H7 (cell line): ENCODE results near the gene RPL15. TPM values are rescaled to one million over a fixed set of nuclear protein-coding genes. Genes with fewer than 3 reads are reported as not detected.

Source experiments
- DNase-seq: peaks from one replicate; pipeline ENCODE4 v3.0.0; 2012
- H3K27me3 ChIP-seq: 2 replicates; pipeline ENCODE4 v1.6.0; 2011; ENCODE audit warnings: mild to moderate bottlenecking, low read length; ENCODE audit not compliant: control insufficient read depth, insufficient read depth
- H3K36me3 ChIP-seq: replicated peaks from 2 replicates; pipeline ENCODE4 v1.5.1; 2011; ENCODE audit warnings: low read length; ENCODE audit not compliant: control insufficient read depth, insufficient read depth
- H3K4me3 ChIP-seq: 2 replicates; pipeline ENCODE4 v1.5.1; 2011; ENCODE audit warnings: low read depth, mild to moderate bottlenecking, control low read depth, low read length, moderate library complexity; ENCODE audit not compliant: insufficient read depth
- total RNA-seq: library from RNA; depleted of rRNA; stranded (reverse); fragments of >200 nt; shearing (Covaris generic); gene quantifications from 2 replicates; pipeline ENCODE4 v1.2.3, GENCODE V29; 2014

RPL15 gene
- total RNA-seq, 1 experiment from 2014 or later, result 2,781 TPM

DNA sequence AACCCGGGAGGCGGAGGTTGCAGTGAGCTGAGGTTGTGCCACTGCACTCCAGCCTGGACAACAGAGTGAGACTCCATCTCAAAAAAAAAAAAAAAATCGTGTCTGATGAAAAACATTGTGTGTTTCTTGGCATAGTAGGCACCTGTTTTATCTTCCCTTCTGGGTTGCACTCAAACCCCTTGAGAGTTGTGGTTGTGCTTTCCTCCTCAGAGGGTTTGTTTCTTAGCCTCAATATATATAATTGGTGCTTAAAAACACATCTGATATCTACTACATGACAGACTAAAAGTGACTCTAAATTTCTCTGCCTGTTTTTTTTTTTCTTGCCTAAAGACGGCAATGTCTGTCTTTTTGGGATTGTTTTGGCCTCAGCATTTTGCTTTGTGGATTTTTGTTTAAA, 35.7 kb downstream of the RPL15 start:
- Histone ChIP-seq H3K36me3 (no peaks in the 10 kb centered on the region), H3K27me3 (no peaks in the 10 kb centered on the region), H3K4me3 (no peak overlapping the region)
- no peak for DNase-seq

DNA sequence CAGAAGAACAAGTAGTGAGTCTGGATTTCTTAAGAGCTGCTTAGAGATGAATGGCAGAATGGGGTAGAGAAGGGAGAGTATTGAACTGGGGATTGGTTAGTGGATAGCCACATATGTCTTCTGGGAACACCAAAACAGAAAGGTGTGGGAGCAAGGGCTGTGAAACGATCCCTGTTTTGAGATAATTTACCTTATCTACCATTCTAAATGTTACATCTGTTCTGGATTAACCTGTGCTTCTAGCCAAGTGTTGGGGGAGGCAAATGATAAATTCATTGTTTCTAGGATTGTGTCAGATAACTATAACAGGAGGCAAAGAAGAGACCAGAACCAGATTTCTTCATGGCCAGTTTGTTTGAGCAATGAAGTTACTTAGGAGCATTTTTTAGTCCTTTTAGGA, 36.6 kb downstream of the RPL15 start:
- Histone ChIP-seq H3K27me3 (no peaks in the 10 kb centered on the region), H3K4me3 (no peak overlapping the region), H3K36me3 (no peaks in the 10 kb centered on the region)
- DNase-seq, result no peak

DNA sequence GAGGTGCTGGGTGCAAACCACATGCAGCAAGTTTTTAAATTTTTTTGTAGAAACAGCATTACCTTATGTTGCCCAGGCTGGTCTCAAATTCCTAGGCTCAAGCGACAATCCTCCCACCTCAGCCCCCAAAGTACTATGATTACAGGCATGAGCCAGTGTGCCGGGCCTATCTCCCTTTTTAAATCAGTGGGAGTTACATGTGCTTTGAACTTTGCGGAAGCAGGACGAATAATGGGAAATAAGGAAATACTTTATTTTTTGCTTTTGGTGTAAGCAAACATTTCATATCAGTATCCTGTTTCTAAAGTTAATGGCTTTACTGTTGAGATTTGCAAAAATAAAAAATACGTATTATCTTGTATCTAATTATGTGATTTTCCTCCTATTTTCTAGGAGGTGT, 37.2 kb downstream of the RPL15 start:
- DNase-seq, result no peak
- H3K36me3 ChIP-seq, result no peaks in the 10 kb centered on the region
- no peaks in the 10 kb centered on the region for H3K27me3 ChIP-seq
- H3K4me3 ChIP-seq, result no peak overlapping the region

DNA sequence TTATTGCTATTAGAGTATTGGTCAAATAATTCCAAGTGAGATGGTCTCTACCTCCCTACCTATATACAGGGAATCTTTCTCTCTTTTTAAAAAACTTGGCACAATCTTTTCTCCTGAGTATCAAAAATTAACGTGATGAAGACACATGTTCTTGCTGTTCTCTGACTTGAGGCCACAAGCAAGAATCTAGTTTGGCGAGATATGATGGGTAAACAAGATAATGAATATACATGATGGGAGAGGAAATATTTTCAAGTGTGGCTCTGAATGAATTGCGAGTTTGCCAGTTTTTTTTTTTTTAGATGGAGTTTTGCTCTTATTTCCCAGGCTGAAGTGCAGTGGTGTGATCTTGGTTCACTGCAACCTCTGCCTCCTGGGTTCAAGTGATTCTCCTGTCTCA, 39.8 kb downstream of the RPL15 start:
- peaks cover 2% of the 10 kb centered on the region; the same call in 1 of the 2 replicates for H3K36me3 ChIP-seq

DNA sequence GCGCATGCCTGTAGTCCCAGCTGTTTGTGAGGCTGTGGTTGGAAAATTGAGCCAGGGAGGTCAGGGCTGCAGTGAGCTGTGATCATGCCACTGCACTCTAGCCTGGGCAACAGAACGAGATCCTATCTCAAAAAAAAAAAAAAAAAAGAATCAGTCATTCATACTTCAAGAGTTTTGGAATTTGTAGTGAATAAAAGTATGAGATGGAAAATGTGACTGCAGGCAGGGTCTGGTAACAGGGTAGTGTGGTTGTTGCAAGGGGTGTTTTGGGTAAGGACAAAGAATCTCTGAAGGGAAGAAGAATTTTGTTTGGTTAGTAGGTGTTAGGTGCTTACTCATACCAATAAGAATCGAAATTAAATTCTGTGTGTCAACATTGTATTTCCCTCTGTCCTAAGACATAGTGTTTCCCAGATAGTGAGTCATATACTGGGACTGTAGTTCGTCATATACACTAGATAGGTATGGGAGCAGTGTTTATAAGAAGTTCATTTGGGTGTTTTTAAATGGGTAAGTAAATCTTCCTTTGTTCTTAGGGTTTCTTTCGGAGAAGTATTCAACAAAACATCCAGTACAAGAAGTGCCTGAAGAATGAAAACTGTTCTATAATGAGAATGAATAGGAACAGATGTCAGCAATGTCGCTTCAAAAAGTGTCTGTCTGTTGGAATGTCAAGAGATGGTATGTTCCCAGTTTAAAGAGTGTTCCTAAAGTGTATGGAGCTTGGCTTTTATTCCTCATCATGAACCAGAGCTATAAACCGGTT, 42.4 kb downstream of the RPL15 start:
- DNase-seq, result no peak
- no peak overlapping the region for H3K4me3 ChIP-seq
- peaks cover 2% of the 10 kb centered on the region; the same call in 1 of the 2 replicates for H3K36me3 ChIP-seq
- no peaks in the 10 kb centered on the region for H3K27me3 ChIP-seq

More for the DNA sequence above, 39.8 kb downstream of the RPL15 start:
- no peak overlapping the region for H3K4me3 ChIP-seq
- DNase-seq, result no peak
- H3K27me3 ChIP-seq, result no peaks in the 10 kb centered on the region

DNA sequence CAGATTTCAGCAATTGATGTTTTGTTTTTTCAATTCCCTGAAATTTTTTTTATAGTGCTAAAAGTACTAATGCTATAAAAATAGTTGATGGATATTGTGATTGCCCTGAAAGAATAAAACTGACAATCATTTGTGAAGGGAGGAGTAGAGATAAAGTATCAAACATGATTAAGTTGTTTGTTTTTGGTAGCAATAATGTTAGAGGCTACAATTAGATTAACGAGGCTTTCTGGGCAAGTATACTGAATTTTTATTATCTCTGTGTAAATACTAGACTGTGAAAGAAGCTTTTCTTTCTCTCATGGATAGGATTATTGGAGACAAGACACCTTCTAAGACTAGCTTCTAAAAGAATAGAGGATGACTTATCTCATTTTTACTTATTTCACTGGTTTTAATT, 43.7 kb downstream of the RPL15 start:
- Histone ChIP-seq H3K27me3 (no peaks in the 10 kb centered on the region), H3K36me3 (peaks cover 2% of the 10 kb centered on the region; the same call in 1 of the 2 replicates), H3K4me3 (no peak overlapping the region)
- DNase-seq, result no peak

DNA sequence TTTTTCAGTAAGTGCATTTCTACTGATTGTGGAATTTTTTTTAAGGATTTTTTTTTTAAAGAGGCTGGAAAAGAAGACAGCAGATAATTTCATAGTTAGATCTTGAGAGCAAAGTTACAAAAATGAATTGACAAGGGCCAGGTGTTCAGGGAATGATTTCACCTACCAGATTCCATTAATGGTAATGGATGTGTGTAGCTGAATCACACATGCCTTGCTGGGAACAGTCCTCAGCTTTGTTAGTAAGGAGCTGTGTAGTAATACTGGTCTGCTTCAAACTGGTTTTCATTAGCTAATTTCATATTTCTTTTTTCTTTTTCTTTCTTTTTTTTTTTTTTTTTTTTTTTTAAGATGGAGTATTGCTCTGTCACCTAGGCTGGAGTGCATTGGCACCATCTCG, 44.1 kb downstream of the RPL15 start:
- no peak overlapping the region for H3K4me3 ChIP-seq
- peaks cover 2% of the 10 kb centered on the region; the same call in 1 of the 2 replicates for H3K36me3 ChIP-seq
- DNase-seq, result no peak
- no peaks in the 10 kb centered on the region for H3K27me3 ChIP-seq

DNA sequence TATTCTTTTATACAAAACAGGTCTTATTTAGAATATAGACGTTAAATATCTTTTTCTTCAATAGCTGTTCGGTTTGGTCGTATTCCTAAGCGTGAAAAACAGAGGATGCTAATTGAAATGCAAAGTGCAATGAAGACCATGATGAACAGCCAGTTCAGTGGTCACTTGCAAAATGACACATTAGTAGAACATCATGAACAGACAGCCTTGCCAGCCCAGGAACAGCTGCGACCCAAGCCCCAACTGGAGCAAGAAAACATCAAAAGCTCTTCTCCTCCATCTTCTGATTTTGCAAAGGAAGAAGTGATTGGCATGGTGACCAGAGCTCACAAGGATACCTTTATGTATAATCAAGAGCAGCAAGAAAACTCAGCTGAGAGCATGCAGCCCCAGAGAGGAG, 45.0 kb downstream of the RPL15 start:
- H3K4me3 ChIP-seq, result no peak overlapping the region
- DNase-seq, result no peak
- H3K27me3 ChIP-seq, result no peaks in the 10 kb centered on the region
- peaks cover 2% of the 10 kb centered on the region; the same call in 1 of the 2 replicates for H3K36me3 ChIP-seq

DNA sequence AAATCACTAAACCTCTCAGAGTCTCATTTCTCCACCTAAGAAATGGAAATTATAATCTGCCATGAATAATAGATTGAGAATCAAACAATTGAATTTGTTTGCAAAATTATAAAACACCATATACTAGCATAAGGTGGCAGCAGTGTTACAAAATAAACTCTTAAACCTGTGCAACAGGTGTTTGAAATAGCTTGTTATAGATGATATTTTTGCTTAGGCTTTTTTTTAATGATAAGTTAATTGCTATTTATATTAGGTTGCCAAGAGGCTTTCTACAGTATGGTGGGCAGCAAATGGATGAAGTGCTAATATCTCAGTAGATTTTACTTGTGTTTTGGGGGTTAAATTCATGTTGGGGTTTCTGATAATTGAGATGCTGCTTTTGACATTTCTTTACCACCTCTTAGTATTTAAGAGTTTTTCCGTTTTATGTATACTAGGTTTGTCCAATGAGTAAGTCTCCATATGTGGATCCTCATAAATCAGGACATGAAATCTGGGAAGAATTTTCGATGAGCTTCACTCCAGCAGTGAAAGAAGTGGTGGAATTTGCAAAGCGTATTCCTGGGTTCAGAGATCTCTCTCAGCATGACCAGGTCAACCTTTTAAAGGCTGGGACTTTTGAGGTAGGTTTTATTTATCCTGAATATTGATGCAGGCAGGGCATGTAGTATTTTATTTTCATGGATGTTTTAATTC, 47.8 kb downstream of the RPL15 start:
- peaks cover 4% of the 10 kb centered on the region for H3K36me3 ChIP-seq
- no peaks in the 10 kb centered on the region for H3K27me3 ChIP-seq
- no peak for DNase-seq

DNA sequence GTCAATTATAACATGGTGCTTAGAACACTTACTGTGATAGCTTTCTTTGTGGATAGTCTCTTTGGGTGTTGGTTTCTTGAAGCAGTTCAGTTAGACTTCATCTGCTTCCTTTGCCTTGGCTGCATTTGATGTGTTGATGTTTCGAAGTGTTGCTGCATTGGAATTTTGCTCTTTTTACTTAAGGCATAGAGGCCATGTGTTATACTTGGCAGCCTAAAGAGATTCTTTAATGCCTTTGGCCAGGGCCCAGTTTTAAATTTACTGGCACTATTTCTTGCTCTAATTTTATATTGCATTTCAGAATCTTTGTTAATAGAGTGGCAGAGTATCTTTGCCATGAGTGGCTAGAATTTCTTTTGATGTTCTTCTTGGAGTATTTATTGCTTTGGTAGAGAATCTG, 49.4 kb downstream of the RPL15 start:
- no peak for DNase-seq
- Histone ChIP-seq H3K36me3 (peaks cover 2% of the 10 kb centered on the region), H3K27me3 (no peaks in the 10 kb centered on the region), H3K4me3 (no peak overlapping the region)

More for the DNA sequence above, 47.8 kb downstream of the RPL15 start:
- H3K4me3 ChIP-seq, result no peak overlapping the region

DNA sequence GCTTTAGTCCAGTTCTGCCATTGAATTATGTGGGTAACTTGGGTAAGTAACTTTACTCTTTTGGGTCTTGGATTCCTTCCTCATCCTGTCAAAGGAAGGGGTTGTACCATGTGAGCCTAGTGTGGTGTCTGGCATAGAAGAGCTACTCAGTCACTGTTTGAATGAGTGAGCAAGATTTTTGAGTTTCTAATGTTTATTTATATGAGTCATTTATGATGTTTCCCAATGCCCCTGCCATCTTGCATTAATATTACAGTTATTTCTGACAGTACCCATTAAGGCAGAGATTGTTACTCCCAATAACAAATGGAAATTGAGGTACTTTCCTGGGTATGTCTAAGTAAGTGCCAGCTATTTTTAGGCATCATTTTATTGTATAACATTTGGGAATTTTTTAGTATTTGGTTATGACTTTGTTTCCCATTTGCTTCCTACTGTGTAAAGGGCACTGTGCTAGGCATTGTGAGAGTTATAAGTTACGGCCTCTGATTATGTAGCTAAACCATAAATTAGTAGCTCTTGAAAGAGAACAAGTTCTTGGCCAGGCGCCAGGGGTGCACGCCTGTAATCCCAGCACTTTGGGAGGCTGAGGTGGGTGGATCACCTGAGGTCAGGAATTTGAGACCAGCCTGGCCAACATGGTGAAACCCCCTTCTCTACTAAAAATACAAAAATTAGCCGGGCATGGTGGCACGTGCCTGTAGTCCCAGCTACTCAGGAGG, 51.7 kb downstream of the RPL15 start:
- Histone ChIP-seq H3K27me3 (no peaks in the 10 kb centered on the region), H3K36me3 (peaks cover 4% of the 10 kb centered on the region)
- no peak for DNase-seq

DNA sequence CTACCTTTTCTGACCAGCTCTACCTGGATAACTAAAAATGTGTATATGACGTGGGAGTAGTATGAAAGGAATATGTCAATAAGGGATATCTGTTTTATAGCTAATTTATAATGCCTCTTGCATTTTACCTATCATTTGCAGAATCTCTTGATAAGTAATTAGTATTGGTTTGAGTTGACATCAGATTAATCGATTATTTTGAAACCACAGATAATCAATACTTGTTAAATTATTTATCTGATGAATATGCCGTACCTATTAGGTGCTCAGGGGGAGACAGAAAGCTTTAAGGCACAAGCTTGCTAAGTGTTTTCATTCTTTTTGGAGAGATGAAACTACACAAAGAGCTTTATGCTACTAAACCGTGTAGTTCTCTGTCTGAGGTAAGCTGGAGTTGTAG, 52.5 kb downstream of the RPL15 start:
- Histone ChIP-seq H3K36me3 (peaks cover 4% of the 10 kb centered on the region), H3K27me3 (no peaks in the 10 kb centered on the region), H3K4me3 (no peak overlapping the region)
- no peak for DNase-seq

More for the DNA sequence above, 51.7 kb downstream of the RPL15 start:
- H3K4me3 ChIP-seq, result no peak overlapping the region
